ENCODE data around the gene IFITM5. TPM values are rescaled to one million over a fixed set of nuclear protein-coding genes. Genes with fewer than 3 reads are reported as not detected.
"Not testable (repeated sequence)": the region's sequence is repeated elsewhere in the genome, so short reads cannot be mapped to it uniquely, and the experiment has no call there.

The IFITM5 gene
- polyA plus RNA-seq, 4 donors: 0.18 to 0.49 (median 0.35) TPM; not detected in 1

GRCh38 chr11:286977-287820 lies 12.1 kb downstream of the IFITM5 start:
- DNase-seq (ENCODE audit: low read depth in 4 of 4, low spot score in 3 of 4): not testable (repeated sequence)

GRCh38 chr11:285894-286220 lies 13.5 kb downstream of the IFITM5 start:
- DNase-seq (ENCODE audit: low read depth in 4 of 4, low spot score in 3 of 4): no peak

GRCh38 chr11:285021-285893 lies 14.1 kb downstream of the IFITM5 start:
- no peak for DNase-seq (ENCODE audit: low read depth in 4 of 4, low spot score in 3 of 4)

DNA sequence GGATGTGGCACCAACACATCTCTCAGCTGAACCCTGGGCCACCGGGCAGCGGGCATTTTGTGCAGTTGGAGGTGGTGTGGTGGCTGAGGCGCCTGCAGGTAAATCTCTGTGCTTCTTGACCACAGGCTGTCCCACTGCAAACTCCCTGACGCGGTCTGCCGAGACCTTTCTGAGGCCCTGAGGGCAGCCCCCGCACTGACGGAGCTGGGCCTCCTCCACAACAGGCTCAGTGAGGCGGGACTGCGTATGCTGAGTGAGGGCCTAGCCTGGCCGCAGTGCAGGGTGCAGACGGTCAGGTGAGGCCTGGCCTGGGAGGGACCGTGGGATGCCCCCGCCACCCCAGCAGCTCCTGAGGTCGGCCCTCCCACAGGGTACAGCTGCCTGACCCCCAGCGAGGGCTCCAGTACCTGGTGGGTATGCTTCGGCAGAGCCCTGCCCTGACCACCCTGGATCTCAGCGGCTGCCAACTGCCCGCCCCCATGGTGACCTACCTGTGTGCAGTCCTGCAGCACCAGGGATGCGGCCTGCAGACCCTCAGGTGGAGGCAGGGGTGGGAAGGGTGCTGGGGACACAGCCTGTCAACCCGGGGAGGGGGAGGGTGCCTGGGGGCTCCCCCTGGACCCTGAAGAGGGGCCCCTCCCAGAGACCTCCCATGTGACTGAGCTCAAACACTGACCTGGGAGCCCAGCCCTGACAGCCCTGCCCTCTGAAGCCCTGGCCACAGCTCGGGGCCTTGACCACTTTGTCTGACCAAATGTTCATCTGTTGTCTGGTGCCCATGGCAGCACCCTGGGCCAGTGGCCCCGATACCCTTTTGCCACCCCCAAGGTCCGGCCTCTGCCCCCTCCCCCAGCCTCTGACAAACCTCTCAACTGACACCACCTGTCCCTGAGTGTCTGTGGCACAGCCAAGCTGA lies 15.0 kb downstream of the IFITM5 start:
- no peak for DNase-seq (ENCODE audit: low read depth in 4 of 4, low spot score in 3 of 4)

DNA sequence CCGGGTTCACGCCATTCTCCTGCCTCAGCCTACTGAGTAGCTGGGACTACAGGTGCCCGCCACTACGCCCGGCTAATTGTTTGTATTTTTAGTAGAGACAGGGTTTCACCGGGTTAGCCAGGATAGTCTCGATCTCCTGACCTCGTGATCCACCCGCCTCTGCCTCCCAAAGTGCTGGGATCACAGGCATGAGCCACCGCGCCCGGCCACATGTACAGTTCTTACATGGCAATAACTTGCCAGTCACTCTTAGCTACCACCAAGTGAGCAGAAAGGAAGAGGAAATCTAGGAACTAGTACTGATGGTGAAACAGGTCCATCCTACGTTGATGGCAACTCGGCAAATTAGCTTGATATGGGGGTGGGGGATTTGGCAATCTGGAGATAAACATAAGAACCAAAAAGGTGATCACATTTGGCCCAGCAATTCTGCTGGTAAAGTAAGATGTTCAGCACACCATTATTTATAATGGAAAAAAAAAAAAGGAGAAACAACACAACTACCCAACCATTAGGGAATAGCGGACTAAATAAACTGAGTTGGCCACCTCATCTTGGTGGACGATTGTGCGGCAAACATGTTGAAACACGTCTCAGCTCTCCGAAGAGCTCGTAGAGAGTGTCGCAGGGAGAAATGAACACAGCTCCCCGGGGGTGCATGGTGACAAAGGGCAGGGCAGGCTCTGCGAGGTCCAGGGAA lies 15.8 kb downstream of the IFITM5 start:
- no peak for DNase-seq (ENCODE audit: low read depth in 4 of 4, low spot score in 3 of 4)

DNA sequence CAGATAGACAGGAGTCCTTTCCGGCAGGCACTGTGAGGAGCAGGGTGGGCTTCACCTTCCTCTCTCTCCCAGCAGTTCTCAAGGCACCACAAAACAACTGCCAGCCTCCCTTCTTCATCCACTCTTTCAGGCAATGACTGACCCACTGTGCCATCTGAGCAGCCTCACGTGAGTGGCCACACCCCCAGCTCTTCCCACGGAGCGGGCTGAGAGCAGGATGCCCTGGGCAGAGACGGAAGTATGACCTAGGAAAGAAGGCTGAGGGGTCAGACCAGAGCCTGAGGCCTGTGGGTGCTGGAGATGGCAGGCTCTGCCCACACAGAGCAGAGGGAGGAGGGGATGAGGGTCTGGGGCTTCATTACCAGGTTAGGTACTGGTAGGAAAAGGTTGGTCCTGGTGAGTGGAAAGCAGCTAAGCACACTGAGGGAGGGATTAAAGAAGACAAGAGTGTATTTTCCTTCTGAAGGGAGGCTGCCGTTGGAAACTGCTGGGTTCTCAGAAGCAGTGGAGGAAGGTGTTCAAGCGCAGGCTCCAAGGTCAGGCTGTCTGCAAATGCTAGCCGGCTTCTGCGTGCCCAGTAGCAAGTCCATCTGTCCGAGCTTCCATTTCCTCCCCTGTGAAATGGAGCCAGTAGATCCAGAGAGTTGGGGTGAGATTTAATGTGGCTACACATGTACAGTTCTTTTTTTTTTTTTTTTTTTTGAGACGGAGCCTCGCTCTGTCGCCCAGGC lies 16.5 kb downstream of the IFITM5 start:
- no peak for DNase-seq (ENCODE audit: low read depth in 4 of 4, low spot score in 3 of 4)

- no peak for DNase-seq (ENCODE audit: low read depth in 4 of 4, low spot score in 3 of 4)
Observed at GRCh38 chr11:282171-282570, 17.2 kb downstream of the IFITM5 start.

DNA sequence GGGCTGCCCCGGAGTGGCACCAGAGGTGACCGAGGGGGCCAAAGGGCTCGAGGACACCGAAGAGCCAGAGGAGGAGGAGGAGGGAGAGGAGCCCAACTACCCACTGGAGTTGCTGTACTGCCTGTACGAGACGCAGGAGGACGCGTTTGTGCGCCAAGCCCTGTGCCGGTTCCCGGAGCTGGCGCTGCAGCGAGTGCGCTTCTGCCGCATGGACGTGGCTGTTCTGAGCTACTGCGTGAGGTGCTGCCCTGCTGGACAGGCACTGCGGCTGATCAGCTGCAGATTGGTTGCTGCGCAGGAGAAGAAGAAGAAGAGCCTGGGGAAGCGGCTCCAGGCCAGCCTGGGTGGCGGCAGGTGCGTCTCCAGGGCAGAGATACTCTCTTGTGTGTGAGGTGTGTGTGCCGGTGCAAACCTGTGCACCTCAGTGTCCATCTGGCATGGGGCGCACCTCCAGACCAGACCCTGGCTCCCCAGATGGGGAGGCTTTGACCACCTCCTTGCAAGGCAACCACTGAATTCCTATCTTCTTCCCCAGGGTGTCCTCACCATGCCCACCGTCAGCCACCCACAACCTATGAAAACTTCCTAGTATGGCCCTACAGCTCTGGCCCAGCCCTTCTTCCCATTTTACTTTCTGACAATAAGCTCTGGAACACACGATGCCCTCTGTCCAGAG lies 17.7 kb downstream of the IFITM5 start:
- no peak for DNase-seq (ENCODE audit: low read depth in 4 of 4, low spot score in 3 of 4)

GRCh38 chr11:280706-281485 lies 18.4 kb downstream of the IFITM5 start:
- no peak for DNase-seq (ENCODE audit: low read depth in 4 of 4, low spot score in 3 of 4)

GRCh38 chr11:279966-280705 lies 19.2 kb downstream of the IFITM5 start:
- DNase-seq (ENCODE audit: low read depth in 4 of 4, low spot score in 3 of 4): no peak

DNA sequence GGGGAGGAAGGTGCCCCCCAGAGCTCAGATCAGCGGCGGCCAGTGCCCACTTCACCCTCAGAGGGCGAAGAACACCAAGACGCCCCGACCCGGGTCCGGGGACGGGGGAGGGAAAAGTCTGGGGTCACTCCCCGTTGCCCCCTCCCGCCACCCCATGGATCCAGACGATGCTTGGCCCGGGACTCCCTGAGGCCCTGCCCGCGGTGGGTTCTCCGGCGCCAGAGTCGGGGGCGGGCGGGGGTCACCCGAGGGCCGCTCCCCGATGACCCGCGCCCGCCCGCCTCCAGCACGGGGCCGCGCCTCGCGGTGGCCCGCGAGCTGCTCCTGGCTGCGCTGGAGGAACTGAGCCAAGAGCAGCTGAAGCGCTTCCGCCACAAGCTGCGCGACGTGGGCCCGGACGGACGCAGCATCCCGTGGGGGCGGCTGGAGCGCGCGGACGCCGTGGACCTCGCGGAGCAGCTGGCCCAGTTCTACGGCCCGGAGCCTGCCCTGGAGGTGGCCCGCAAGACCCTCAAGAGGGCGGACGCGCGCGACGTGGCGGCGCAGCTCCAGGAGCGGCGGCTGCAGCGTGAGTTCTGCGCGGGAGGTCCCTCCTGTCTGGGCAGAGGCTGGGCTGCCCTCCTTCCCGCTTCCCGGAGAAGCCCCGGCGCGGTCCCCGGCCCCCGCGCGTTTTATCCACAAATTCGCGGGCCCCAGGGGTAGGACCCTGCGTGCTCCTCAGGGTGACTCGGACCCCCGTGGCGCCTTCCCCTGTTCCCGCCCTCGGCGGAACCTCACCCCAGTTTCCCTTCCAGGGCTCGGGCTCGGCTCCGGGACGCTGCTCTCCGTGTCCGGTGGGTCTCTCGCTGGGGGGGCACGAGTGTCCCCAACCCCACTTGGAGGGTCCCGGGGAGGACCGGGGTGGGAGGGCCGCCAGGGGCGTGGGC lies 20.0 kb downstream of the IFITM5 start:
- no peak for DNase-seq (ENCODE audit: low read depth in 4 of 4, low spot score in 3 of 4)

DNA sequence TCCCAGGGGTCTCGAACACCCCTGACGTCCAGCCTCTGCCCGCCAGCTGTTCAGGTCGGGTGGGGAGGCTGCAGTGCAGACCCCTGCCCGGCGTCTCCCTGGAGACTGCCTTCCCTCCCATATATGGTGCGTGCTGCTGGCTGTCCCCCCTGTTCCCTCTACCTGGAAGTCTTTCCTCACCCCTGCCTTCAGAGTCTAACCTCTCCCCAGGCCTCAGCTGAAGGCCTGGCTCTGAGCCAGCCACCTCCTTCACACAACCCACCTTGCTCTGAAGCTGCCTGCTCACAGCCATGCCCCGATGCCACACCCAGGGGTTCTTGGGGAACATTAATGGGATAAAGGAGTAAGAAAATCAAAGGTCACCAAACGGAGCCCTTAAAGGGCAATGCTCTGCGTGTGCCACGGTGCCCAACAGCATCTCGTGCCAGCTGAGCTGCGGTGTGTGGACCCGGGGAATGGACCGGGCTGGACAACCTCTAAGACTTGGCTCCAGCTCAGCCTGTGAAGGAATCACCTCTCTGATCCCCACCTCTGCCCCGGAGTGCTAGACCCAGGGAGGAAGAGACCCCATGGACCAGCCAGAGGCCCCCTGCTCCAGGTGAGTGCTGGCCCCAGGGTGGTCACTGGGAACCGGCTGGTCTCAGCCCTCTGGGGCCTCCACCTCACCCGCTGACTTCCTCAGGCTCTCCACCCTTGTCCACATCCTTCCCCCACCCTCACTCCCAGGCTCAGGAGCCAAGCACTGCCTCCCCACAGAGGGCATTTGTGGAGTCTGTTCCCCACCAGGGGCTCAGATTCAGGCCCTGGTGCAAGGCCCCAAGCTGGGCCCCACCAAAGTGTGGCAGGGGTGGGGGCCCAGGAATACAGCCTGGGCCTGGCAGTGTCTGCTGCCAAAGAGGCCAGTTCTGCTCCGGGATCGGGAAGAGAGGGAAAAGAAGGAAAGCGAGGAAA lies 21.1 kb downstream of the IFITM5 start, which contains the start of gene NLRP6:
Gene NLRP6, plus strand, starts transcription at position 407 of the 951 bp plus-strand sequence. Its CDS starts 163 bp downstream, at position 570.
- no peak for DNase-seq (ENCODE audit: low read depth in 4 of 4, low spot score in 3 of 4)

DNA sequence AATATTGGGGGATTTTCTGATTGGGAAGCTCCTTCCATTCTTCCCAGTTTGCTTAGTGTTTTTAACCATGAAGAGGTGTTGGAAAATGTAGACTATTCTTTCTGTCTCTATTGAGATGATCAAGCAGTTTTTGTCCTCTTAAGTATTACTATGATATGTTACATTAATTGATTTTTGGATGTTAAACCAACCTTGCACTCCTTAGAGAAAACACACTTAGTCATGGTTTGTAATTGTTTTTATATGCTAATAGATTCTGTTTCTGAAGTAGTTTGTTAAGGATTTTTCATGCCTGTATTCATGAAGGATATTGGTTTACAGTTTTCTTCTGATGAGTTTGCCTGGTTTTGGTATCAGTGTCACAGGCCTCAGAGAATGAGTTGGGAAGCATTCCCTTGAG lies 23.1 kb downstream of the IFITM5 start:
- DNase-seq (ENCODE audit: low read depth in 4 of 4, low spot score in 3 of 4): no peak

- DNase-seq (ENCODE audit: low read depth in 4 of 4, low spot score in 3 of 4): no peak
Observed at GRCh38 chr11:272931-273198, 26.5 kb downstream of the IFITM5 start.

DNA sequence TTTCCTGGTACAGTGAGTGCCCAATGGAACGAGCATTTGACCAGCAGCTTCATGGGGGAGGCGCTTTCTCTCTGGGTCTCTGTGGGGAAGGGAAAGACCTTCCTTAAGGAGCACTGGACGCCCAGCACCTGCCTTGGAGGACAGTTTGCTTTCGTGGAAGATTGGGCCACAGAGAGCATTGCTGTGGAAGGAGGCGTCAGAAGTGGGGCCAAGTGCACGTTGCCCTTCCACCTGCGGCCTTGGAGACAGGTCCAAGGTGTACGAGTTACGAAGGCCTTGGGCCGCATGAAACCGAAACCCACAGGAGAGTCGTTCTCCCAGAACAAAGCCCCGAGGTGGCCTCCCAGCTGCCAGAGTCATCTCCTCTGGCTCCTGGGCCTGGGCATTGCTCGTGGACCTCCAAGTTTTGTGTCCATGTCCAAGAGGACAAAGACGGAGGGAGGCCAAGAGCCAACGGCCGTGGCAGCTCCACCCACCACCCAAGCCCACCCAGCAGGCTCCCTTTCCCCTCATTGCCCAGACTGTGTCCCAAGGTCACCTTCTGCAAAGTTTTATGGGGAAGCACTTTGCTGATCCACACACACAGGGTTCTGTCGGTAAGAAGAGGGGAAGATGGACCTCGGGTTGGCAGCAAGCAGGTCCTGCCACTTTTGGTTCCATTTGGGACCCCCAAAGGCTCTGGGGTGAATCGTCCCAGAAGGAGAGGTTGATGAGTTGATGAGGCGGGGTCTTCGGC lies 27.0 kb downstream of the IFITM5 start:
- DNase-seq (ENCODE audit: low read depth in 4 of 4, low spot score in 3 of 4): no peak
